Measurements from ENCODE around the gene COL8A1.
"Not testable (repeated sequence)": the region's sequence is repeated elsewhere in the genome, so short reads cannot be mapped to it uniquely, and the experiment has no call there.

The COL8A1 gene

GRCh38 chr3:99837715-99838114 is 199.3 kb downstream of the COL8A1 start:
- Histone ChIP-seq H4K20me1 (ENCODE audit: low read depth, low read length) (peaks cover 13% of the 10 kb centered on the region; the same call in 1 of the 2 replicates), H3K27me3 (ENCODE audit: low read length) (no peaks in the 10 kb centered on the region), H3K27ac (ENCODE audit: low read depth, low read length) (no peak overlapping the region), H3K79me2 (ENCODE audit: insufficient read depth, low read length) (peaks cover 49% of the 10 kb centered on the region; the same call in 1 of the 2 replicates), H3K4me3 (ENCODE audit: insufficient read depth, low read length, poor library complexity, severe bottlenecking) (no peak overlapping the region), H3K9ac (ENCODE audit: low read length) (no peak overlapping the region), H3F3A (ENCODE audit: insufficient read depth) (no peaks in the 10 kb centered on the region), H2AFZ (ENCODE audit: low read depth, low read length, severe bottlenecking) (no peak overlapping the region), H3K4me2 (ENCODE audit: low read depth, low read length, poor library complexity, severe bottlenecking) (no peak overlapping the region), H3K9me3 (ENCODE audit: insufficient read depth, low read length) (no peaks in the 10 kb centered on the region), H3K9me2 (replicated peaks; ENCODE audit: insufficient read depth, low read length) (no peaks in the 10 kb centered on the region), H3K36me3 (ENCODE audit: low read length) (no peaks in the 10 kb centered on the region)
- no peak for TF ChIP-seq CTCF (IDR thresholded peaks at IDR 0.05; ENCODE audit: insufficient read depth, low read length, poor library complexity, severe bottlenecking)
- TF ChIP-seq EZH2phosphoT487 (conservative IDR thresholded peaks at IDR 0.05; ENCODE audit: low read length), result no peak

DNA sequence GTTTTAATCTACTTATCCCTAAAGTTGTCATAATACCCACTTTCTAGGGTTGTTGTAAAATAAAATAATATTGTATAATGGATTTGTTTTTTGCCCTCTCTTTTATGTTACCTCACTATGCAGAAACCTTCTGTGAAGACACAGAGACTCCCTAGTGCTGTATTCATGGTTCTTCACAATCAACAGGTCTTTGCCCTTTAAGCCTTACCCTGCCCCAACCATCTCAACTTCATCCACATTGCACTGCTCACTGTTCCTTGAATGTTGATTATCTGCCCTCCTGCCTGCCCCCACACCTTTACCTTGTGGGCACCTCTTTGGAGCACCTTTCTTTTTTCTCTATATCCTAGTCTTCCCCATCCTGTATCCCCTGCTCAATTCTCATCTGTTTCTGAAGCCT is 200.4 kb downstream of the COL8A1 start:
- no peak overlapping the region for H3K27ac ChIP-seq (ENCODE audit: low read depth, low read length)
- H3K79me2 ChIP-seq (ENCODE audit: insufficient read depth, low read length), result peaks cover 41% of the 10 kb centered on the region; the same call in 1 of the 2 replicates
- no peaks in the 10 kb centered on the region for H3K27me3 ChIP-seq (ENCODE audit: low read length)
- H3F3A ChIP-seq (ENCODE audit: insufficient read depth), result no peaks in the 10 kb centered on the region
- peaks cover 5% of the 10 kb centered on the region; the same call in 1 of the 2 replicates for H4K20me1 ChIP-seq (ENCODE audit: low read depth, low read length)
- no peak for TF ChIP-seq EZH2phosphoT487 (conservative IDR thresholded peaks at IDR 0.05; ENCODE audit: low read length)
- no peak for TF ChIP-seq CTCF (IDR thresholded peaks at IDR 0.05; ENCODE audit: insufficient read depth, low read length, poor library complexity, severe bottlenecking)
- no peaks in the 10 kb centered on the region for H3K9me3 ChIP-seq (ENCODE audit: insufficient read depth, low read length)
- H3K9ac ChIP-seq (ENCODE audit: low read length), result no peak overlapping the region
- H3K4me2 ChIP-seq (ENCODE audit: low read depth, low read length, poor library complexity, severe bottlenecking), result no peak overlapping the region
- H3K9me2 ChIP-seq (replicated peaks; ENCODE audit: insufficient read depth, low read length), result no peaks in the 10 kb centered on the region
- no peaks in the 10 kb centered on the region for H3K36me3 ChIP-seq (ENCODE audit: low read length)
- no peak overlapping the region for H3K4me3 ChIP-seq (ENCODE audit: insufficient read depth, low read length, poor library complexity, severe bottlenecking)
- H2AFZ ChIP-seq (ENCODE audit: low read depth, low read length, severe bottlenecking), result no peak overlapping the region

DNA sequence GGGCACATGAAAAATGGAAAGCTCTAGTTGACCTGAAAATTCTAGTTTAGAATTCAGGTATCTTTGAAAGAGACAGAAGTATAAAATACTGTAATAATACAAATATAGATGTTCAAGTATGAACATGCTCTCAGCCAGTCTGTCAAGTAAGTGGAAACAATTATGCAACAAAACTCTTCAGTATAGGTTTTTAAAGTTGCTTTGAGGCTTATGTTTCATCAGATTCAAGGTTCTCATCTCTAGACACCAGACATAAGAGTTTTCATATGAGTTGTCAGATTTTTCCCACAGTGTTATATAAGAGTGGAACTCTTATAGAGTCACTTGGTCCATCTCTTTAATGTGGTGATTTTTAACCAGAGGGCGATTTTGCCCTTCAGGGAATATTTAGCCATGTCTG is 201.2 kb downstream of the COL8A1 start:
- Histone ChIP-seq H3K79me2 (ENCODE audit: insufficient read depth, low read length) (peaks cover 34% of the 10 kb centered on the region; the same call in 1 of the 2 replicates), H3K27ac (ENCODE audit: low read depth, low read length) (no peak overlapping the region), H3K9ac (ENCODE audit: low read length) (no peak overlapping the region), H2AFZ (ENCODE audit: low read depth, low read length, severe bottlenecking) (no peak overlapping the region), H3K36me3 (ENCODE audit: low read length) (no peaks in the 10 kb centered on the region), H3K4me3 (ENCODE audit: insufficient read depth, low read length, poor library complexity, severe bottlenecking) (no peak overlapping the region), H3K27me3 (ENCODE audit: low read length) (no peaks in the 10 kb centered on the region), H4K20me1 (ENCODE audit: low read depth, low read length) (peaks cover 5% of the 10 kb centered on the region; the same call in 1 of the 2 replicates), H3K9me3 (ENCODE audit: insufficient read depth, low read length) (no peaks in the 10 kb centered on the region), H3K4me2 (ENCODE audit: low read depth, low read length, poor library complexity, severe bottlenecking) (no peak overlapping the region), H3K9me2 (replicated peaks; ENCODE audit: insufficient read depth, low read length) (no peaks in the 10 kb centered on the region), H3F3A (ENCODE audit: insufficient read depth) (no peaks in the 10 kb centered on the region)
- TF ChIP-seq CTCF (IDR thresholded peaks at IDR 0.05; ENCODE audit: insufficient read depth, low read length, poor library complexity, severe bottlenecking) (no peak), EZH2phosphoT487 (conservative IDR thresholded peaks at IDR 0.05; ENCODE audit: low read length) (no peak)

GRCh38 chr3:99841949-99842348 is 203.6 kb downstream of the COL8A1 start:
- not testable (repeated sequence) for H3K4me2 ChIP-seq (ENCODE audit: low read depth, low read length, poor library complexity, severe bottlenecking); H3F3A ChIP-seq (ENCODE audit: insufficient read depth); H4K20me1 ChIP-seq (ENCODE audit: low read depth, low read length); H3K9me3 ChIP-seq (ENCODE audit: insufficient read depth, low read length); H3K27ac ChIP-seq (ENCODE audit: low read depth, low read length); H3K4me3 ChIP-seq (ENCODE audit: insufficient read depth, low read length, poor library complexity, severe bottlenecking); H2AFZ ChIP-seq (ENCODE audit: low read depth, low read length, severe bottlenecking); H3K36me3 ChIP-seq (ENCODE audit: low read length); H3K9ac ChIP-seq (ENCODE audit: low read length); H3K27me3 ChIP-seq (ENCODE audit: low read length); H3K9me2 ChIP-seq (replicated peaks; ENCODE audit: insufficient read depth, low read length)
- H3K79me2 ChIP-seq (ENCODE audit: insufficient read depth, low read length), result peaks cover 19% of the 10 kb centered on the region; the same call in 1 of the 2 replicates

Data from SU-DHL-6 (cell line).